ENCODE data around the gene LBP. TPM values are rescaled to one million over a fixed set of nuclear protein-coding genes. Genes with fewer than 3 reads are reported as not detected.

The LBP gene
- total and polyA plus RNA-seq, 8 donors = 0.08 to 2.4 TPM; not detected in 6

GRCh38 chr20:38300438-38300837 lies 45.8 kb upstream of the LBP start:
- TF ChIP-seq CTCF (IDR thresholded peaks at IDR 0.05) (no peak), EP300 (IDR thresholded peaks at IDR 0.05) (no peak), POLR2AphosphoS5 (IDR thresholded peaks at IDR 0.05) (no peak), POLR2A (IDR thresholded peaks at IDR 0.05) (no peak)
- DNase-seq = no peak
- no peaks in the 10 kb centered on the region for H3K9me3 ChIP-seq
- H3K27me3 ChIP-seq = peaks cover 0 to 28% (median 4%) of the 10 kb centered on the region in 3 donors
- intact Hi-C loops (cut with DNase I; ENCODE audit: low total_unique reads) = no loop called here
- WGBS, 5 donors = 68 to 80% (median 77%) methylated on average over 4 of the region's 4 CpGs
- no peak overlapping the region for H3K4me3 ChIP-seq
- peak overlapping the region in 3 of 5 donors; percentile 71 to 82 (median 77) for H3K27ac ChIP-seq
- no peaks in the 10 kb centered on the region for H3K36me3 ChIP-seq
- H3K4me1 ChIP-seq = peaks cover 0 to 52% (median 15%) of the 10 kb centered on the region in 4 donors

DNA sequence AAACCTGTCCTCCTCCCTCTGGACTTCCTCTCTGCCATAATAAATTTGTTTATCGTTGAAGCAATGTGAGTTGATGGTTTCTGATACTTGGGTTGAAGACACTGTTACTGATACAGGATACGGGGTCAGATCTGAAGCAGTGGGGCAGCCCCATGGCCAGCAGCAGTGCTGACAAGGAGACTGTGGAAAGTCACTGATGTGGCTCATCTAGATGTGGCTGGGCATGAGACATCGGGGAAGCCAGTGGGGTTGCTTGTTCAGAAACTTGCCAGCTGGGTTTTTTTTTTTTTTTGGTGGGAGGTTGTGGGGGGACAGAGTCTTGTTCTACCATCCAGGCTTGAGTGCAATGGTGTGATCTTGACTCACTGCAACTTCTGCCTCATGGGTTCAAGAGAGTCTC lies 45.0 kb upstream of the LBP start:
- Histone ChIP-seq H3K27ac (no peak overlapping the region), H3K4me1 (peaks cover 0 to 52% (median 15%) of the 10 kb centered on the region in 4 donors), H3K9me3 (no peaks in the 10 kb centered on the region), H3K4me3 (no peak overlapping the region), H3K27me3 (peaks cover 0 to 33% (median 4%) of the 10 kb centered on the region in 3 donors), H3K36me3 (no peaks in the 10 kb centered on the region)
- WGBS, 5 donors = 85 to 98% (median 90%) methylated on average over 3 of the region's 3 CpGs
- DNase-seq = no peak
- no peak for TF ChIP-seq CTCF (IDR thresholded peaks at IDR 0.05)
- no peak for TF ChIP-seq POLR2AphosphoS5 (IDR thresholded peaks at IDR 0.05)
- no peak for TF ChIP-seq POLR2A (IDR thresholded peaks at IDR 0.05)
- intact Hi-C loops (cut with DNase I; ENCODE audit: low total_unique reads) = no loop called here

- TF ChIP-seq EP300 (IDR thresholded peaks at IDR 0.05) (no peak), POLR2AphosphoS5 (IDR thresholded peaks at IDR 0.05) (no peak), POLR2A (IDR thresholded peaks at IDR 0.05) (no peak), CTCF (IDR thresholded peaks at IDR 0.05) (no peak)
- intact Hi-C loops (cut with DNase I; ENCODE audit: low total_unique reads) = no loop called here
- Histone ChIP-seq H3K4me3 (no peak overlapping the region), H3K27me3 (peaks cover 0 to 45% (median 4%) of the 10 kb centered on the region in 3 donors), H3K4me1 (peaks cover 0 to 52% (median 15%) of the 10 kb centered on the region in 4 donors), H3K36me3 (no peaks in the 10 kb centered on the region), H3K27ac (no peak overlapping the region), H3K9me3 (no peaks in the 10 kb centered on the region)
- WGBS, 5 donors = 30 to 46% (median 38%) methylated on average over 11 of the region's 11 CpGs
- DNase-seq = peak in 1 of 2 donors; percentile 43
Measured at GRCh38 chr20:38302786-38303185, 43.5 kb upstream of the LBP start.

DNA sequence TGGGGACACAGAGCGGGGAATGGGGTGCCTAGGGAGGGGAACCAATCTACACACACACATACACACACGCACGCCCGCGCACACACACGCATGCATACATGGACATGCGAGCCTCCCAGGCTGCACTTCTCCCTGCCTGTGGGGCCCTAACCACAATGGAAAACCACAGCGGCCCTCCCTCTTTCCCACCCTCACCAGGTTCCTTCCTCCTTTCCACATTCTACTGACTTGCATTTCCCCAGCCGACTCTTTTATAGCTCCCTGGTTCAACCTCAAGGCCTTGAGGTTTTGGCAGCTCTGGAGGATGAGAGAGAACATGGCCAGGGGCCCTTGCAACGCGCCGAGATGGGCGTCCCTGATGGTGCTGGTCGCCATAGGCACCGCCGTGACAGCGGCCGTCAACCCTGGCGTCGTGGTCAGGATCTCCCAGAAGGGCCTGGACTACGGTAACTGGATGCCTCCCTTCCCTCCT lies 42.3 kb upstream of the LBP start, which contains the start of gene BPI:
TSS of gene BPI (plus strand) at position 249 of the 472 bp plus-strand sequence. CDS start at position 317, 68 bp downstream.
- H3K27ac ChIP-seq = no peak within 1 kb of the TSS
- peak; percentile 29 to 33 for DNase-seq
- no peak for TF ChIP-seq EP300 (IDR thresholded peaks at IDR 0.05)
- TF ChIP-seq CTCF (IDR thresholded peaks at IDR 0.05) = no peak
- no peak for TF ChIP-seq POLR2AphosphoS5 (IDR thresholded peaks at IDR 0.05)
- no peak for TF ChIP-seq POLR2A (IDR thresholded peaks at IDR 0.05)
- intact Hi-C loops (cut with DNase I; ENCODE audit: low total_unique reads) = no loop called here
- H3K36me3 ChIP-seq = no peaks in the 10 kb centered on the region
- peaks cover 0 to 43% (median 9%) of the 10 kb centered on the region in 4 donors for H3K4me1 ChIP-seq
- H3K27me3 ChIP-seq = peaks cover 0 to 51% (median 4%) of the 10 kb centered on the region in 3 donors
- 65 to 84% (median 75%) methylated on average over 21 of the region's 21 CpGs for WGBS, 5 donors
- no peaks in the 10 kb centered on the region for H3K9me3 ChIP-seq
- no peak within 1 kb of the TSS for H3K4me3 ChIP-seq

Measured in stomach (tissue), 9 donors.